Liver (tissue), 9 donors: ENCODE measurements around the gene RICTOR. TPM values are rescaled to one million over a fixed set of nuclear protein-coding genes. Genes with fewer than 3 reads are reported as not detected.
A peak's percentile ranks its signal among the peaks of the same experiment; 100 is the strongest.

Source experiments
- DNase-seq: peaks from one replicate; pipeline ENCODE4 v3.0.0-alpha.2; 2017; ENCODE audit warnings: low spot score
- H3K27ac ChIP-seq, 2 donors: one replicate each; pipeline ENCODE4 v1.7.0; 2013; ENCODE audit warnings: inconsistent platforms in 2 of 2, low read length in 2 of 2, control low read depth in 1 of 2, low read depth in 1 of 2, mild to moderate bottlenecking in 1 of 2
- H3K27me3 ChIP-seq, 4 donors: one replicate each; pipeline versions ENCODE4 v1.6.1 to v1.7.0; 2013; ENCODE audit warnings: low read length in 3 of 4, inconsistent platforms in 1 of 4, mild to moderate bottlenecking in 1 of 4, moderate library complexity in 1 of 4; ENCODE audit not compliant: control insufficient read depth in 4 of 4, insufficient read depth in 4 of 4
- H3K36me3 ChIP-seq, 4 donors: one replicate each; pipeline versions ENCODE4 v1.6.1 to v1.7.0; 2013; ENCODE audit warnings: low read length in 3 of 4, mild to moderate bottlenecking in 3 of 4, low read depth in 1 of 4, moderate library complexity in 1 of 4; ENCODE audit not compliant: control insufficient read depth in 4 of 4, insufficient read depth in 3 of 4
- H3K4me1 ChIP-seq, 4 donors: one replicate each; pipeline versions ENCODE4 v1.6.1 to v1.7.0; 2013; ENCODE audit warnings: low read length in 3 of 4, mild to moderate bottlenecking in 3 of 4, moderate library complexity in 1 of 4; ENCODE audit not compliant: control insufficient read depth in 4 of 4, insufficient read depth in 4 of 4
- H3K4me3 ChIP-seq, 3 donors: one replicate each; pipeline versions ENCODE4 v1.6.1 to v1.7.0; 2013; ENCODE audit warnings: low read length in 3 of 3, control low read depth in 1 of 3, low read depth in 1 of 3, mild to moderate bottlenecking in 1 of 3
- H3K9ac ChIP-seq, 2 donors: one replicate each; pipeline ENCODE4 v1.7.0; 2013; ENCODE audit warnings: low read length in 2 of 2, mild to moderate bottlenecking in 2 of 2, moderate library complexity in 2 of 2, control low read depth in 1 of 2, low read depth in 1 of 2
- H3K9me3 ChIP-seq, 4 donors: one replicate each; pipeline versions ENCODE4 v1.6.1 to v1.7.0; 2013; ENCODE audit warnings: low read length in 3 of 4; ENCODE audit not compliant: control insufficient read depth in 4 of 4
- CTCF ChIP-seq: fragments of 150-350 bp; IDR thresholded peaks from 2 replicates; pipeline ENCODE4 v1.5.1; 2017; ENCODE audit warnings: improper control_type of control experiment, low read depth, low read length; ENCODE audit not compliant: missing input control
- FOXA1 ChIP-seq: IDR thresholded peaks from 2 replicates; pipeline ENCODE4 v1.6.1; 2016; ENCODE audit warnings: antibody characterized with exemption
- GABPA ChIP-seq, 2 donors: IDR thresholded peaks in 1 of 2; conservative IDR thresholded peaks in 1 of 2; 2 replicates each; pipeline ENCODE4 v1.6.1; 2016; ENCODE audit warnings: antibody characterized with exemption in 2 of 2, mild to moderate bottlenecking in 1 of 2, moderate library complexity in 1 of 2
- HNF4A ChIP-seq, 2 donors: conservative IDR thresholded peaks; 2 replicates each; pipeline ENCODE4 v1.6.1; 2016; ENCODE audit warnings: antibody characterized with exemption in 2 of 2, mild to moderate bottlenecking in 2 of 2
- HNF4G ChIP-seq: IDR thresholded peaks from 2 replicates; pipeline ENCODE4 v1.6.1; 2016; ENCODE audit warnings: antibody characterized with exemption
- JUND ChIP-seq, 2 donors: IDR thresholded peaks; 2 replicates each; pipeline ENCODE4 v1.6.1; 2016; ENCODE audit warnings: antibody characterized with exemption in 2 of 2
- NR2F2 ChIP-seq: IDR thresholded peaks from 2 replicates; pipeline ENCODE4 v1.6.1; 2016; ENCODE audit warnings: antibody characterized with exemption
- RAD21 ChIP-seq, 2 donors: IDR thresholded peaks; 2 replicates each; pipeline ENCODE4 v1.6.1; 2016; ENCODE audit warnings: antibody characterized with exemption in 2 of 2, mild to moderate bottlenecking in 2 of 2
- SP1 ChIP-seq: IDR thresholded peaks from 2 replicates; pipeline ENCODE4 v1.6.1; 2018; ENCODE audit warnings: antibody characterized with exemption, mild to moderate bottlenecking
- YY1 ChIP-seq: IDR thresholded peaks from 2 replicates; pipeline ENCODE4 v1.6.1; 2016; ENCODE audit warnings: antibody characterized with exemption, mild to moderate bottlenecking
- ZBTB33 ChIP-seq: IDR thresholded peaks from 2 replicates; pipeline ENCODE4 v1.6.1; 2016; ENCODE audit warnings: antibody characterized with exemption
- WGBS: extraction: QIAGEN DNeasy Blood & Tissue Kit; methylation state at CpG from one replicate; pipeline ENCODE4 v1.1.7; 2013; 5-methylcytosine and 5-hydroxymethylcytosine counted together
- polyA plus RNA-seq, 2 donors: library from polyadenylated mRNA; stranded (reverse) in 1 of 2; unstranded in 1 of 2; fragments of 200-250 nt in 1 of 2; fragments of >200 nt in 1 of 2; fragmentation: Nextera tagmentation in 1 of 2; extraction: Ambion mirVana in 1 of 2; gene quantifications; one replicate each; pipeline versions ENCODE4 v1.2.1 to v1.2.3, GENCODE V29; 2013 to 2015
- total RNA-seq, 2 donors: library from RNA; depleted of rRNA; stranded (reverse); fragments of >200 nt; gene quantifications; one replicate each; pipeline ENCODE4 v1.2.3, GENCODE V29; 2014
- TF ChIP-seq, protein P1 (sequence below): IDR thresholded peaks from 2 replicates; pipeline ENCODE4 v1.6.1; 2016; ENCODE audit warnings: antibody characterized with exemption, mild to moderate bottlenecking
- donor health status: healthy.
- donor health status: healthy.
- donor health status: healthy.
- donor health status: healthy.
- donor health status: healthy.

RICTOR gene
- total and polyA plus RNA-seq, 4 donors = 2.1 to 24.0 (median 15.0) TPM

DNA sequence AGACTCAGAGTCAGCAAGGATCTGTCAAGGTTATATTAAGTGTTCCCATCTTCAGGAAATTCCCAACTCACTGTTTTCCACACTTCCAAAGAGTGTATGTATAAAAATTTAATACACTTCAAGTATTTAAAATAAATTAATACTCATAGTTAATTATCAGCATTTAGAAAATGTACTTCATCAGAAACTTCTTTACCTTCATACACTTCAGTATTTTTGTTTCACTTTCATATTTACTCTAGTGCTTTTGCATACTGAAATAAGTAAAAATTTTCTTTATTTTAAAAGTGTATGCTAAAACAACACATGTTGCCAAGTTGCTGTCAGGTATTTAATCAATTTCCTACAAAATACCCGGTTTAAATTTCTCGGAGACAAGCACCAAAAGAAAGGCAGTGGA is 16.5 kb downstream of the RICTOR start:
- peaks cover 8 to 32% (median 31%) of the 10 kb centered on the region in 4 donors for H3K4me1 ChIP-seq
- 6% methylated on average over 2 of the region's 2 CpGs for WGBS
- H3K36me3 ChIP-seq = no peaks in the 10 kb centered on the region
- peak overlapping the region; percentile 72 to 78 for H3K9ac ChIP-seq
- no peaks in the 10 kb centered on the region for H3K27me3 ChIP-seq
- TF ChIP-seq HNF4A (conservative IDR thresholded peaks at IDR 0.05) (no peak), GABPA (IDR thresholded peaks at IDR 0.05 in 1 of 2, conservative IDR thresholded peaks at IDR 0.05 in 1 of 2) (no peak), FOXA1 (no peak), CTCF (no peak), NR2F2 (no peak), JUND (IDR thresholded peaks at IDR 0.05) (no peak), ZBTB33 (no peak)
- TF ChIP-seq, protein P1, sequence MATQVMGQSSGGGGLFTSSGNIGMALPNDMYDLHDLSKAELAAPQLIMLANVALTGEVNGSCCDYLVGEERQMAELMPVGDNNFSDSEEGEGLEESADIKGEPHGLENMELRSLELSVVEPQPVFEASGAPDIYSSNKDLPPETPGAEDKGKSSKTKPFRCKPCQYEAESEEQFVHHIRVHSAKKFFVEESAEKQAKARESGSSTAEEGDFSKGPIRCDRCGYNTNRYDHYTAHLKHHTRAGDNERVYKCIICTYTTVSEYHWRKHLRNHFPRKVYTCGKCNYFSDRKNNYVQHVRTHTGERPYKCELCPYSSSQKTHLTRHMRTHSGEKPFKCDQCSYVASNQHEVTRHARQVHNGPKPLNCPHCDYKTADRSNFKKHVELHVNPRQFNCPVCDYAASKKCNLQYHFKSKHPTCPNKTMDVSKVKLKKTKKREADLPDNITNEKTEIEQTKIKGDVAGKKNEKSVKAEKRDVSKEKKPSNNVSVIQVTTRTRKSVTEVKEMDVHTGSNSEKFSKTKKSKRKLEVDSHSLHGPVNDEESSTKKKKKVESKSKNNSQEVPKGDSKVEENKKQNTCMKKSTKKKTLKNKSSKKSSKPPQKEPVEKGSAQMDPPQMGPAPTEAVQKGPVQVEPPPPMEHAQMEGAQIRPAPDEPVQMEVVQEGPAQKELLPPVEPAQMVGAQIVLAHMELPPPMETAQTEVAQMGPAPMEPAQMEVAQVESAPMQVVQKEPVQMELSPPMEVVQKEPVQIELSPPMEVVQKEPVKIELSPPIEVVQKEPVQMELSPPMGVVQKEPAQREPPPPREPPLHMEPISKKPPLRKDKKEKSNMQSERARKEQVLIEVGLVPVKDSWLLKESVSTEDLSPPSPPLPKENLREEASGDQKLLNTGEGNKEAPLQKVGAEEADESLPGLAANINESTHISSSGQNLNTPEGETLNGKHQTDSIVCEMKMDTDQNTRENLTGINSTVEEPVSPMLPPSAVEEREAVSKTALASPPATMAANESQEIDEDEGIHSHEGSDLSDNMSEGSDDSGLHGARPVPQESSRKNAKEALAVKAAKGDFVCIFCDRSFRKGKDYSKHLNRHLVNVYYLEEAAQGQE = no peak
- H3K27ac ChIP-seq = peak overlapping the region in 1 of 2 donors; percentile 20
- no peaks in the 10 kb centered on the region for H3K9me3 ChIP-seq
- DNase-seq = no peak
- H3K4me3 ChIP-seq = peak overlapping the region in 2 of 3 donors; percentile 16 to 39

DNA sequence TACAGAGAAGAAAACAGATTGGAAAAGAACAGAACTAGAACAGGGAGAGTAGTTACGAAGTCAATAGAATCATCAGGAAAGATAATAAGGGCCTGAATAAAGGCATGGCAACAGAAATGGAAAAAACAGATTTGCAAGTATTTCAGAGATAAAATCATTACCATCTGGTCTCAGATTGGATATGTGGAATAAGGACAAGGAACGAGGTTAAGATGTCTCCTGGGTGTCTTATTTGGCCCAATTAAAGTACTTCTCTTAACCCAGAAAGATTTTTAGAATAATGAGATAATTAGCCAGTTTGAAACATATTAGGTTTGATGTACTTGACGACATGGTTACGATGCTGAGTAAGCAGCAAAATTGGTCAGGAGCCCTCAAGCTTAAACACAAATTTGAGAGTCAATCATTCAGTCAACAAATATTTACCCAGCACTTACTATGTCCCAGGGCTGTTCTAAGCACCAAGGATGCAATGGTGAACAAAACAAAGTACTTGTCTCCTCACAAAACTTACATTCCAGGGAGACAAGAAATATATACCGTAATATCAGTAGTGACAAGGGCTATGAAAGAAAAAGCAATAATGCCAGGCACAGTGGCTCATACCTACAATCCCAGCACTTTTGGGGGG is 18.3 kb downstream of the RICTOR start:
- peaks cover 8 to 30% (median 28%) of the 10 kb centered on the region in 4 donors for H3K4me1 ChIP-seq
- H3K9ac ChIP-seq = peak overlapping the region in 1 of 2 donors; percentile 28
- no peaks in the 10 kb centered on the region for H3K27me3 ChIP-seq
- H3K4me3 ChIP-seq = no peak overlapping the region
- 77% methylated on average over 5 of the region's 5 CpGs for WGBS
- H3K9me3 ChIP-seq = no peaks in the 10 kb centered on the region
- peak overlapping the region; percentile 11 for H3K27ac ChIP-seq
- DNase-seq = no peak
- no peak for TF ChIP-seq HNF4G
- TF ChIP-seq YY1 = no peak
- TF ChIP-seq RAD21 (IDR thresholded peaks at IDR 0.05) = no peak
- TF ChIP-seq, protein P1 = no peak
- no peak for TF ChIP-seq NR2F2
- no peak for TF ChIP-seq SP1
- H3K36me3 ChIP-seq = no peaks in the 10 kb centered on the region
